A673 (cell line): ENCODE measurements around the gene SORCS3. TPM values are rescaled to one million over a fixed set of nuclear protein-coding genes. Genes with fewer than 3 reads are reported as not detected.

Source experiments
- BruUV-seq: library from RNA; stranded (reverse); fragments of 400-500 nt; replicated peaks from 2 replicates; lab custom pipeline; 2021; lab: Mats Ljungman, UMichigan
- CTCF ChIA-PET: fragments of 300-600 bp; sonication (Branson Sonifier 250); formaldehyde crosslinking; loops from one replicate; lab custom pipeline; 2022; ENCODE audit warnings: antibody characterized with exemption; lab: Charles Lee
- POLR2A ChIA-PET: fragments of 300-600 bp; sonication (Branson Sonifier 250); formaldehyde crosslinking; loops from one replicate; lab custom pipeline; 2022; ENCODE audit warnings: antibody characterized with exemption; ENCODE audit not compliant: low non-redundant PET; lab: Charles Lee
- DNase-seq: peaks from one replicate; pipeline ENCODE4 v3.0.0-alpha.2; 2015; ENCODE audit warnings: low spot score
- H3K27ac ChIP-seq: fragments of 200-600 bp; sonication (generic); 2 replicates; pipeline ENCODE4 v1.5.1; 2016; ENCODE audit warnings: mixed run types, low read depth, mild to moderate bottlenecking, mixed read lengths, antibody characterized with exemption, low read length; ENCODE audit not compliant: poor library complexity, severe bottlenecking
- H3K27me3 ChIP-seq: fragments of 200-600 bp; sonication (generic); replicated peaks from 2 replicates; pipeline ENCODE4 v1.6.1; 2017; ENCODE audit warnings: mixed run types, low read depth, mild to moderate bottlenecking, mixed read lengths, antibody characterized with exemption, low read length; ENCODE audit not compliant: insufficient read depth, poor library complexity
- H3K36me3 ChIP-seq: fragments of 200-600 bp; sonication (generic); 2 replicates; pipeline ENCODE4 v1.6.1; 2016; ENCODE audit warnings: mixed run types, mild to moderate bottlenecking, mixed read lengths, antibody characterized with exemption, low read length; ENCODE audit not compliant: insufficient read depth, poor library complexity, severe bottlenecking
- H3K4me1 ChIP-seq: fragments of 200-600 bp; sonication (generic); 2 replicates; pipeline ENCODE4 v1.6.1; 2017; ENCODE audit warnings: mixed run types, mild to moderate bottlenecking, mixed read lengths, antibody characterized with exemption, low read length; ENCODE audit not compliant: insufficient read depth, poor library complexity, severe bottlenecking
- H3K4me3 ChIP-seq: fragments of 200-600 bp; sonication (generic); 2 replicates; pipeline ENCODE4 v1.5.1; 2016; ENCODE audit warnings: low read depth, mixed run types, mild to moderate bottlenecking, mixed read lengths, low read length; ENCODE audit not compliant: poor library complexity, severe bottlenecking
- H3K9me3 ChIP-seq: fragments of 200-600 bp; sonication (generic); 2 replicates; pipeline ENCODE4 v1.6.1; 2016; ENCODE audit warnings: mixed run types, low read depth, mild to moderate bottlenecking, mixed read lengths, antibody characterized with exemption, low read length; ENCODE audit not compliant: poor library complexity, severe bottlenecking
- CTCF ChIP-seq: fragments of 300-800, 200-600 bp; sonication (generic); conservative IDR thresholded peaks from 2 replicates; pipeline ENCODE4 v1.5.1; 2017; ENCODE audit warnings: low read depth, mild to moderate bottlenecking, antibody characterized with exemption, low read length, moderate library complexity, mixed read lengths
- EZH2 ChIP-seq: fragments of 200-600 bp; sonication (generic); IDR thresholded peaks from 2 replicates; pipeline ENCODE4 v1.6.1; 2017; ENCODE audit warnings: borderline replicate concordance, low read depth, mild to moderate bottlenecking, mixed read lengths, antibody characterized with exemption, low read length; ENCODE audit not compliant: poor library complexity, severe bottlenecking
- intact Hi-C: fragments of 100-400 bp; cut with micrococcal nuclease; formaldehyde crosslinking; loops from one replicate; pipeline ENCODE4 v1.10.0; 2022; ENCODE audit not compliant: unreplicated experiment
- total RNA-seq: library from RNA; stranded (reverse); gene quantifications from 2 replicates; pipeline ENCODE4 v1.2.3, GENCODE V29; 2021

Gene SORCS3
- total RNA-seq, 1 experiment from 2014 or later = not detected

GRCh38 chr10:104777086-104777799, 136.2 kb downstream of the SORCS3 start:
- BruUV-seq = no TSS peak
- Histone ChIP-seq H3K27me3 (peaks cover 50% of the 10 kb centered on the region), H3K36me3 (no peaks in the 10 kb centered on the region), H3K9me3 (no peaks in the 10 kb centered on the region), H3K4me1 (no peaks in the 10 kb centered on the region), H3K4me3 (no peak overlapping the region), H3K27ac (no peak overlapping the region)
- intact Hi-C loops = no loop called here
- TF ChIP-seq CTCF = no peak; the same call in 1 of the 2 replicates
- TF ChIP-seq EZH2 = no peak
- no peak for DNase-seq
- POLR2A ChIA-PET = no interaction called here
- CTCF ChIA-PET = no interaction called here

GRCh38 chr10:104778371-104778770, 137.3 kb downstream of the SORCS3 start:
- Histone ChIP-seq H3K9me3 (no peaks in the 10 kb centered on the region), H3K27ac (no peak overlapping the region), H3K4me3 (no peak overlapping the region), H3K4me1 (no peaks in the 10 kb centered on the region), H3K27me3 (peaks cover 48% of the 10 kb centered on the region), H3K36me3 (no peaks in the 10 kb centered on the region)
- intact Hi-C loops = no loop called here
- no TSS peak for BruUV-seq
- no peak for DNase-seq
- CTCF ChIA-PET = no interaction called here
- POLR2A ChIA-PET = no interaction called here
- TF ChIP-seq CTCF = no peak
- no peak for TF ChIP-seq EZH2

GRCh38 chr10:104779701-104780100, 138.6 kb downstream of the SORCS3 start:
- Histone ChIP-seq H3K9me3 (no peaks in the 10 kb centered on the region), H3K27ac (no peak overlapping the region), H3K36me3 (no peaks in the 10 kb centered on the region), H3K27me3 (peaks cover 53% of the 10 kb centered on the region), H3K4me3 (no peak overlapping the region), H3K4me1 (no peaks in the 10 kb centered on the region)
- ChIA-PET POLR2A (no interaction called here), CTCF (no interaction called here)
- BruUV-seq = no TSS peak
- intact Hi-C loops = no loop called here
- no peak for DNase-seq
- TF ChIP-seq CTCF (no peak), EZH2 (no peak)
